ENCODE measurements around the gene CLMP.

The CLMP gene

GRCh38 chr11:123030517-123030916 is 164.5 kb downstream of the CLMP start:
- in situ Hi-C loops (cut with MboI; ENCODE audit: low sequenced_read_pairs) = loop anchor here (10.0 kb wide), 1 partner anchor 166 kb away; no protein-coding TSS in a partner anchor

- in situ Hi-C loops (cut with MboI; ENCODE audit: low sequenced_read_pairs) = loop anchor here (25.0 kb wide), 1 partner anchor 434 kb away; no protein-coding TSS in a partner anchor
These were observed 174.1 kb downstream of the CLMP start for GRCh38 chr11:123020968-123021367.
